GM13976 (cell line): ENCODE results near the gene TRIP12.

Experiments
- DNase-seq: peaks from one replicate; pipeline ENCODE4 v3.0.0; 2012; ENCODE audit warnings: low spot score
- in situ Hi-C: fragments of 300-500 bp; cut with MboI; formaldehyde crosslinking; loops from one replicate; pipeline ENCODE4 v1.12.0; 2022; ENCODE audit warnings: low sequenced_read_pairs, mixed read lengths, inconsistent platforms; ENCODE audit not compliant: unreplicated experiment
- TF ChIP-seq, protein P1 (sequence below): IDR thresholded peaks from 2 replicates; pipeline ENCODE4 v1.5.1; 2012; ENCODE audit warnings: borderline replicate concordance, mild to moderate bottlenecking; ENCODE audit not compliant: insufficient read depth; ENCODE audit errors: extremely low read depth, missing control alignments, control extremely low read depth

Gene TRIP12

DNA sequence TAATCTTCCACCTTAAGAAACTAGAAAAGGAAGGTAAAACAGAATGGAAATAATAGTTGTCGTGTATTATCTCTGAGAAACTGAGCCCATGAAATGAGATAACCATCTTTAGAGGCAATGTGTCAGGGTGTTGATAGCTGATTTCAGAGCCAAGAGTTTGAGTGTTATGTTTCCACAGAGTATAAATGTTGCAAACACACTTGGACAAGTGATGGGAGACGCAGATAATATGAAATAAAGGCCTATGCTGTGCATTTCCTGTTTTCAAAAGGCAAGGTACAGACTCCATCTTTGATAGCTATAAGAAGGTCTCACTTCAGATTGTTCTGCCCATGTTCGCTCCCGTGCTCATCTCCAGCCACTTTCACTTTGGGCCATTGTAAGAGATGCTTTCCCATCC, 181.5 kb downstream of the TRIP12 start:
- TF ChIP-seq, protein P1, sequence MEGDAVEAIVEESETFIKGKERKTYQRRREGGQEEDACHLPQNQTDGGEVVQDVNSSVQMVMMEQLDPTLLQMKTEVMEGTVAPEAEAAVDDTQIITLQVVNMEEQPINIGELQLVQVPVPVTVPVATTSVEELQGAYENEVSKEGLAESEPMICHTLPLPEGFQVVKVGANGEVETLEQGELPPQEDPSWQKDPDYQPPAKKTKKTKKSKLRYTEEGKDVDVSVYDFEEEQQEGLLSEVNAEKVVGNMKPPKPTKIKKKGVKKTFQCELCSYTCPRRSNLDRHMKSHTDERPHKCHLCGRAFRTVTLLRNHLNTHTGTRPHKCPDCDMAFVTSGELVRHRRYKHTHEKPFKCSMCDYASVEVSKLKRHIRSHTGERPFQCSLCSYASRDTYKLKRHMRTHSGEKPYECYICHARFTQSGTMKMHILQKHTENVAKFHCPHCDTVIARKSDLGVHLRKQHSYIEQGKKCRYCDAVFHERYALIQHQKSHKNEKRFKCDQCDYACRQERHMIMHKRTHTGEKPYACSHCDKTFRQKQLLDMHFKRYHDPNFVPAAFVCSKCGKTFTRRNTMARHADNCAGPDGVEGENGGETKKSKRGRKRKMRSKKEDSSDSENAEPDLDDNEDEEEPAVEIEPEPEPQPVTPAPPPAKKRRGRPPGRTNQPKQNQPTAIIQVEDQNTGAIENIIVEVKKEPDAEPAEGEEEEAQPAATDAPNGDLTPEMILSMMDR: no peak
- no peak for DNase-seq
- in situ Hi-C loops: no loop called here

DNA sequence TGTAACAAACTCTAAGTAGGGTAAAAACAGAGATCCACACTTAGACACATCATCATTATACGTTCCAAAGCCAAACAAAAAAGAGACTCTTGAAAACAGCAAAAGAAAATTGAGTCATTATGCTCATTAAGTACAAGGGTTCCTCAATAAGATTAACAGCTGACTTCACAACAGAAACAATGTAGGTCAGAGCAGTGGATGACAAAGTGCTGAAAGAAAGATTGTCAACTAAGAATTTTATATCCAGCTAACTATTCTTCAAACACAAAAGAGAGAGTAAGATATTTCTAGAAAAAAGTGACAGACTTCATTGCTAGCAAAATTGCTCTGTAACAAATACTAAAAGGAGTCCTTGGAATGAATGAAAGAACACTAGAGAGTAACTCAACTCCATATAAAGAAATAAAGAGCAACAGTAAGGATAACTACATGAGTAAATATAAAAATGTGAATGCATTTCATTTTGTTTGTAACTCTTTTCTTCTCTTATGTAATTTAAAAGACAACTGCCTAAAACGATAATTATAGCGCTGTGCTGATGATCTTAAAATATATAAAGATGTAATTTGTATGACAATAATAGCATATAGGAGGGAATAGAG, 183.7 kb downstream of the TRIP12 start:
- TF ChIP-seq, protein P1: no peak
- no peak for DNase-seq
- in situ Hi-C loops: no loop called here

DNA sequence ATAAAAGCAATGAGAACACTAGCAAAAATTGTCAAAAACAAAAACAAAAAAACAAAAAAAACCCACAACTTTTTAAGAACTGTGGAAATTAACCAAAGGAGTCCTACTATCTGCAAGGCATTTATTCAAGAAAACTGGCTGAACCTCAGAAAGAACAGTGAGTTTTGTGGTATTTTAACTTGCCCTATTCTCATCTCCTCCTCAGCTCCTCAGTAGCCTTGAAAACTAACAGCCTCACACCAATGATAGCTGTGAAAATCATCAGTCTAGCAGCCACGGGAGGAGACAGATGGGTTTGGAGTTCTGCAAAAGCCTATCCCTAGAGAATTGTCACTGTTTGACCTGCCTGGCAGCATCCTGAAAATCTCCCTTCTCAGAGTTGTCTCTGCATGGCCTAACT, 187.4 kb downstream of the TRIP12 start:
- in situ Hi-C loops: no loop called here
- DNase-seq: no peak
- TF ChIP-seq, protein P1: no peak

- TF ChIP-seq, protein P1: no peak
- no peak for DNase-seq
- in situ Hi-C loops: no loop called here
Measured at GRCh38 chr2:229733611-229734245, 188.1 kb downstream of the TRIP12 start.

DNA sequence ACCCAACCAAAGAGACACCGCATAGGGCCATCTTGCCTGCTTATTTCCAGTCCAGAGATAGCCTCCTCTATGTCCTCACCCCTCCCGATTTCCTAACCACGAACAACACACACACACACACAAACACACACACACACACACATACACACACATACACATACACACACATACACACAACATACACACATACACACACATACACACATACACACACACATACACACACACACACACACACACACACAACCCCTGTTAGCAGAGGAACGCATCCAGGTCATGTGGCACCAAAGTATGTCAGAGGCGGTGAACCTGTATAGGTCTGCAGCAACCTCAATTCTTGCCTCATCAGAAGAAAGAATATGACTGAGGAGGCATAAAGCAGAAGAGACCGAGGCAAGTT, 188.9 kb downstream of the TRIP12 start:
- no peak for DNase-seq
- TF ChIP-seq, protein P1: no peak
- in situ Hi-C loops: no loop called here

GRCh38 chr2:229731916-229732315, 189.9 kb downstream of the TRIP12 start:
- TF ChIP-seq, protein P1: no peak
- DNase-seq: no peak
- in situ Hi-C loops: no loop called here

DNA sequence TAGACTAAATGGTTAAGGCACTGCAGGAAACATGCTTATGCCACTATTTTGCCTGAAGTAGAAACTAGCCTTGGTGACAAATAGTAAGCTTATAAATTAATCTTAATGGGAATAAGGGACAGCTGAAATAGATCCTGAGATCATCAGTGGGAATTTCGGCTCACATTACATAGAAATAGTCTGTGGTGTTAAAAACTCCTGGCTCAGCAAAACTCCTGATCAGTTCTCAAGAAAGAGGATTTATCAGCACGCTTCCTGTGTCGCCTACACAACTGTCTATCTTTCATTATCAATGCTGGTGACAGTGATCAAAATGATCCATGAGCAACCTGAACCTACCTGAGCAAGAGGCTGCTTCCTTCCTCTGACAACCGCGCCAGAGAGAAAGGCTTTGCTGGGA, 190.4 kb downstream of the TRIP12 start:
- no peak for DNase-seq

More for the DNA sequence above, 190.4 kb downstream of the TRIP12 start:
- in situ Hi-C loops: no loop called here
- TF ChIP-seq, protein P1: no peak
